ENCODE data around the gene NLGN4X.

The NLGN4X gene

GRCh38 chrX:5876984-5877596, 351.6 kb downstream of the NLGN4X start:
- no peak for DNase-seq (ENCODE audit: low read depth in 2 of 3, low spot score in 1 of 3)

GRCh38 chrX:5870238-5870637, 358.4 kb downstream of the NLGN4X start:
- DNase-seq (ENCODE audit: low read depth in 2 of 3, low spot score in 1 of 3), result no peak

GRCh38 chrX:5869786-5870185, 358.9 kb downstream of the NLGN4X start:
- no peak for DNase-seq (ENCODE audit: low read depth in 2 of 3, low spot score in 1 of 3)

GRCh38 chrX:5867778-5868177, 360.9 kb downstream of the NLGN4X start:
- no peak for DNase-seq (ENCODE audit: low read depth in 2 of 3, low spot score in 1 of 3)

GRCh38 chrX:5857232-5857631, 371.4 kb downstream of the NLGN4X start:
- no peak for DNase-seq (ENCODE audit: low read depth in 2 of 3, low spot score in 1 of 3)

- no peak for DNase-seq (ENCODE audit: low read depth in 2 of 3, low spot score in 1 of 3)
Measured at GRCh38 chrX:5852941-5853340, 375.7 kb downstream of the NLGN4X start.

- no peak for DNase-seq (ENCODE audit: low read depth in 2 of 3, low spot score in 1 of 3)
Measured at GRCh38 chrX:5842601-5843000, 386.1 kb downstream of the NLGN4X start.
